ENCODE results near the gene BACH2. TPM values are rescaled to one million over a fixed set of nuclear protein-coding genes. Genes with fewer than 3 reads are reported as not detected.

BACH2 gene
- total RNA-seq, 2 experiments from 2014 or later: 73.1 to 78.0 TPM

DNA sequence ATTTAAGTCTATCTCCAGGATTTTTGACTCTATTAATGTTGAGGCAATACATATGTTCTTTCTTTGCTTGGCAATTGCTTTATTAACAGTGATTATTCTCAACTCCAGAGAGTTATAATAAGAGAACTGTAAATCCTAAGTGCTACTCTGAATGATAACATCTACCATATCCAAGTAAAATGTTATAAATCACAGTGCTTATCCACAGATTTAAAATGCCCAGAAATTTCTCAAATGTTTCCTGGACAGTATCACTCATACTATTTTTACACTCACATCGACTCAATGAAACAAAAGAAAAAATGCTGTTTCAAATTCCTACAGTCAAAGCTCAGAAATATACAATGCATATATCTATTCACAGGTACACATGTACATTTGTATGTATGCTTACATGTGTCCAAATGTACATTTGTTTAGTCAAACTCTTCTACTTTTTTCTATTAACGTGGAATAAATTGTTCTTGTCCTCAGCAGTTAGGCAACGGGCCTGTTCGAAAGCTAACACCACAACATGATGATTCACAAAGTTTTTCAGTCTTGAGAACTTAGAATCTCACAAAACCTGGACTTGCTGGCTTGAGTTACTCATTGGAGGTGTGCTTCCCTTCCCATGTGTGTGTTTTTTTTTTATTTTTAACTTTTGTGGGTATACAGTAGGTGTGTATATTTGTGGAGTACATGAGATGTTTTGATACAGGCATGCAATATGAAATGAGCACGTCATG lies 209.4 kb downstream of the BACH2 start:
- H3K27ac Mint-ChIP-seq: peak overlapping the region; percentile 82
- H3K4me3 Mint-ChIP-seq: no peak overlapping the region
- no peaks in the 10 kb centered on the region for H3K27me3 Mint-ChIP-seq
- no peak for DNase-seq
- peaks cover 55% of the 10 kb centered on the region for H3K36me3 Mint-ChIP-seq
- peaks cover 7% of the 10 kb centered on the region for H3K9me3 Mint-ChIP-seq
- H3K4me1 Mint-ChIP-seq: peaks cover 75% of the 10 kb centered on the region

DNA sequence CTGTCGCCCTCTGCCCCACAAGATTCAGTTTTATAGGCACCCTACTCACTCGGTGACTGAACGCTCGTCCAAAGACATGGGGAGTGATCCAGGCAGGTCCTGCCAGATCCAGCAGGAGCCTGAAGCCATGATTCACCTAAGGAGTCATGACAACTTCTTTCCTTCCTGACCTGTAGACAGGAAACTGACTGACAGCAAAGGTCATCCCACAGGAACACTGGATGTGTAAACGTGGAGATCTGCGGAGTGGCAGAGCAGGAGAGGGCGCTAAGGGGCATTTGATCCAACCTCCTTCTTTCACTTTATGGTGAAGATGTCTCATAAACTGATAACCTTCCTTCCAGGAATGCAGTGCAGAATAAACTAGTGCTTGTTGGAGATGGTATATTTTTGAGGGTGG lies 210.1 kb downstream of the BACH2 start:
- Mint-ChIP-seq H3K4me1 (peaks cover 81% of the 10 kb centered on the region), H3K36me3 (peaks cover 57% of the 10 kb centered on the region)

DNA sequence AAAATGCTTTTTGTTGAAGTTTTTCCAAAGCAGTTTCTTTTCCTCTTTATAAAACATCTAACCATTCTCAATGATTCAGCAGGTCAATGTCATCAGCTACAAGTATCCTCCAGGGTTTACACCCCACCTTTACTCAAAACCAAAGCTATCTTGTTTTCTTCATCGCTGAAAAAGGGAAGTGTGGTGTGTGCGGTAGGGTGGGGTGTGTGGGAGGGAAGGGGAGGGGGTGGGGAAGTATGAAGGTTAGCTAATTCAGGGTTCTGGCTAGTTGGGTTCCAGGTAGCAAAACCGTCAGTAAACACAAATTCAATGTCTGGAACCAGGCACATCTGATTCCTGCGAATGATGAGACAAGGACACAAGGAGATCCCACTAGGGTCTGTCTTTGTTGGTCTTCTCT lies 212.8 kb downstream of the BACH2 start:
- Mint-ChIP-seq H3K9me3 (peaks cover 1% of the 10 kb centered on the region), H3K4me3 (peak overlapping the region; percentile 69), H3K27ac (peak overlapping the region; percentile 91), H3K36me3 (peaks cover 63% of the 10 kb centered on the region), H3K4me1 (peaks cover 72% of the 10 kb centered on the region), H3K27me3 (no peaks in the 10 kb centered on the region)
- DNase-seq: peak; percentile 48

More for the DNA sequence above, 210.1 kb downstream of the BACH2 start:
- Mint-ChIP-seq H3K9me3 (peaks cover 7% of the 10 kb centered on the region), H3K27me3 (no peaks in the 10 kb centered on the region), H3K4me3 (no peak overlapping the region), H3K27ac (peak overlapping the region; percentile 46)
- no peak for DNase-seq

DNA sequence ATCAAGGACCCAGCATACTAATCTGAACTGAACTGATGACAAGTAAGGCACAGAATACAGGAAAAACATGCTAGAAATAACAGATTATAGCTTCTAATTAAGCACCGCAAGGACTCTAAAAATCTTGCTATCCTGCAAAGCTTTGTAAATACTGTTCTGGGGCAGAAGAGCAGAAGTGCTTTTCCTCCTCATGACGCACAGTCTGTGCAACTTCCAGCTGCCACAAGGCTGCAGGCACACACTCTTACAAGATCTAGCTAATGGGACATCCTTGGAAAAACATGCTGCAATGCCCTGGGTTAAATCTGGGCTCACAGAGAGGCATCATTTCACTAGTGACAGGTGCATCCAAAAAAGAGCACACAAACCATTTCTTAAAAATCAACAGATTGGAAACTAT lies 213.8 kb downstream of the BACH2 start:
- Mint-ChIP-seq H3K4me1 (peaks cover 69% of the 10 kb centered on the region), H3K9me3 (peaks cover 1% of the 10 kb centered on the region), H3K27ac (peak overlapping the region; percentile 74), H3K4me3 (peak overlapping the region; percentile 32), H3K36me3 (peaks cover 65% of the 10 kb centered on the region), H3K27me3 (no peaks in the 10 kb centered on the region)
- no peak for DNase-seq

DNA sequence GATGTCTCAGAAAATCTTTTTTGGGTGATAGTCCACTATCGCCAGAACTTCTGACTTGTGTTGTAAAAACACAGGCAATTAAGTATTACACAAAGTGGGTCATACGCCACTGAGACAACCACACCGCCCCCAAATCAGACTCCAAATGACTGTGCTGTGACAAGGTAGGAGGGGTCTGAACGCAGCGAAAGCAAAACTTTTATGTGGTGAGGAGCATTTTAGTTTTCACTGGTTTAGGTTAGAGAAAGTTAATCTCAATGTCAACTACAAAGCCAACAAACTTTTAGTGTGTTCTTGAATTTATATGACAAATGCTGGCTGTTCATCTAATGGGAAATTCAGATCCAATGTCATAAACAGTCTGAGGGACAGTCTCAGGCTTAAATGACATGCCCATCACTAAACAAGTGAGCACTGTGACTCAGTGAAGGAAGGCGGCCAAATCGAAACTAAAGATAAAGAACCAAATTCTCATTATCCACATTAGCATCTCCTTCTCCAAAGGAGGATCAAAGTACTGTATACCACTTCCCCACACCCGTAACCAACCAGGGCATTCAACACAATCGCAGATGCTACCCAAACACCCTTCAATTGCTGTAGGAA lies 215.7 kb downstream of the BACH2 start:
- Mint-ChIP-seq H3K4me3 (peak overlapping the region; percentile 89), H3K36me3 (peaks cover 67% of the 10 kb centered on the region), H3K27ac (peak overlapping the region; percentile 97), H3K4me1 (peaks cover 70% of the 10 kb centered on the region), H3K9me3 (peaks cover 1% of the 10 kb centered on the region), H3K27me3 (no peaks in the 10 kb centered on the region)
- peak; percentile 84 for DNase-seq

DNA sequence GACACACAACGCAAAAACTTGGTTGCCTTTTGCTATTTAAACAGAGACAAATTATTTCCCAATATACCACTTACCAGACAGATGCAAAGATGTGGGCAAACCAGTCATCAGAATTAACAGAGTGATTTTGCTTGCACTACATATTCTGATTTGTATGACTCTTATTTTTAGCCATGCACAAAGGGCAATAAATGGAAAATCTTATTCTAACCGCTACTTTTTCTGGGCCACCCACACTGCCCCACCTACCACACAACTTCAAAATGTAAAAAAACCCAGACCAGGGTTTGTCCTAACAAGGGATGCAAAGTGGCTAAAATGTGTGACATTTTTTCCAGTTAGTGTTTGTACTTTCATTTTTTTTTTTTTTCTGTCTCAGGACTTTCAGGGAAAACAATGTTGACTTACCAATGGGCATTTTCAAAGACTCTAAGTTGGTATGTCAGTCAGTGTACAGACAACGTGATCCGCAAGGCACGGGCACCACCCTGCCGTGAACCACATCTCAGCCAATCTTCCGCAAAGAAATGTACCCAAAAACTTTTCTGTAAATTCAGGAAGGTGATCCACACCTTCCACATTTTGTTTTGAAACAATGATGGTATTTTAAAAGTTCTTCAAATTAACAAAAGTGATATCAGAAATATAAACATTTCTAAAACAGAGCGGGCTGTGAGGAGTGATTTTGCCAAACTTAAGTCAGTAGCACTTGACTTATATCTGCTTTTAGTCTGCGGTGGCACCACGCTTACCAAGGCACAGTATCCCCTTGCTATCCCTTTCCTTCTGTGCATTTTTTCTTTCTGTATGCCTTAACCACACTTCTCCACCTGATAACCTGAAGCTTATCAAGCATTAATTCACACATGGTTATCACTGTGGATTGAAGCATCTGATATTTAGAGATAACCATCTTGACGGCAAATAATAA lies 216.8 kb downstream of the BACH2 start:
- DNase-seq: peak; percentile 67
- no peaks in the 10 kb centered on the region for H3K27me3 Mint-ChIP-seq
- H3K4me3 Mint-ChIP-seq: peak overlapping the region; percentile 89

DNA sequence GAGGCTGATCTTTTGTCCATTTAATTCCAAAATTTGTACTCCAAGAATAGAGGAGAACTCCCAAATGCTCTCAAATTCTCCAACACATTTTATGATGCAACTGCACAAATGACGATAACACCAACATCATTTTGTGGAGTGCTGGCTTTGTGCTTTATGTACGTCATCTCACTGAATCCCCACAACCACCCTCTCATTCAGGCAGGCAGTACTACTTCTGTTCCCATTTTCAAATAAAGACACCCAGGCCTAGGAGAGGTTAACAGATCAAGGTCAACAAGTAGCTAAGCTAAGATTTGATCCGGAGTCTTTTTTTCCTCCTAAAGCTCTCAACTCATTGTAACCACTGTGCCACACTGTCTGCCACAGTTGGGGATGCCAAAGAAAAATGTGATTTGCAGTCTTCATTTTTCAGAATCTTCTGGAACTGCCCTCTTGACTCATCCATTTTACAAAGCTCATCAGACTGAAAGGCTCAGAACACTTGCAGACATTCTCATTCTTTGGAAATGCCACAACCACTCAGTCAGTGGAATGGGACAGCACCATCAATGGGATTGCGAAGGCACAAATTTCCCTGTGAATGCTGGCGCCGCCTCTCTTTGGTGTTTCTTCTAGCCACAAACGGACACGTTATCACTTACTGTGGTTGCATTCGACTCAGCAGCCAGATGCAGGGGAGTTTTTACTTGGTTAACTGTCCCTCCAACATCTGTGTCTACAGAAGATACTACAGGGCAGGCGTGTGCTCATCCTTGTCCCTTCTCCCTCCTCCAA lies 217.9 kb downstream of the BACH2 start:
- Mint-ChIP-seq H3K4me3 (peak overlapping the region; percentile 89), H3K36me3 (peaks cover 71% of the 10 kb centered on the region)

More for the DNA sequence above, 216.8 kb downstream of the BACH2 start:
- no peaks in the 10 kb centered on the region for H3K9me3 Mint-ChIP-seq
- H3K36me3 Mint-ChIP-seq: peaks cover 67% of the 10 kb centered on the region
- H3K27ac Mint-ChIP-seq: peak overlapping the region; percentile 97
- peaks cover 68% of the 10 kb centered on the region for H3K4me1 Mint-ChIP-seq

DNA sequence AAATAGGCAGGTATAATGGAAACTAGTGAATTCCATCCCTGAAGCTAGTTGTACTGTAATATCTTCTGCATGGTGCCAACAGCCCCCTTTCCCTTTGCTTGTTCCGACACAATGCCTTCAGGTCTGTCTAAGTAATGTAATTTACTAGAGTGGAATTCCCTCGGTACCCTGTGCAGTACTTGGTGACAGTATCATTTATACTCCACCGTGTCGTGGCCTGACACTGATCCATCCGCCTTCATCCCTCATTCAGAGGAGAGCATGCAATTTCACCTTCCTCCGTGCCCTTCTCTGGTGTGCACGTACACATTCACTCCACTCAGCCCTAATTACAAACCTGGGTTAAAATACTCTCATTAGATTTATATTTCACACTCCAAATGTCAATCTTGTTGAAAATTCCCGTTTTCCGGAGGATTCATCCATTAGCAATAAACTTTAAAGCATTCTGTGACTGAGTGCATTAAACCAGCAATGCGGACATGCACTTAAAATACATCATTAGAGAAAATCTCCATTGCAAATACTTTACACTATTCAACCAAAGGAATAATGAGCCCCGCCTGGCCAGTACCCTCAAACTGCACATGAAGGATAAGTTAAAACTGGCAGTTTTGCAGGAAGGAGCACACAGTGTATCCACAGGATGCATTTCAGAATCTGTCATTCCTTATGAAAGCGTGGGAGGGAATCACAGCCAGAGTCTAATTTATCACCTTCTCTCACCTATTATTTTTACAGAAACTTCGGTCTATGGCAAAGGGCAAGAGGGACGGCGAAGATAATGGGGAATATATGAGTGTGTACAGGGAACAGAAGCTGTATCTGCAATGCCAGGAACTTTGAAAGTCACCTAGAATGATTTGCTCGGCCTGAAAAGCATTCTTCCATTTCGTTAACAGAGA lies 219.9 kb downstream of the BACH2 start:
- H3K4me3 Mint-ChIP-seq: peak overlapping the region; percentile 89

More for the DNA sequence above, 217.9 kb downstream of the BACH2 start:
- peak overlapping the region; percentile 97 for H3K27ac Mint-ChIP-seq
- H3K9me3 Mint-ChIP-seq: no peaks in the 10 kb centered on the region
- H3K27me3 Mint-ChIP-seq: no peaks in the 10 kb centered on the region
- peak; percentile 73 for DNase-seq
- peaks cover 67% of the 10 kb centered on the region for H3K4me1 Mint-ChIP-seq

DNA sequence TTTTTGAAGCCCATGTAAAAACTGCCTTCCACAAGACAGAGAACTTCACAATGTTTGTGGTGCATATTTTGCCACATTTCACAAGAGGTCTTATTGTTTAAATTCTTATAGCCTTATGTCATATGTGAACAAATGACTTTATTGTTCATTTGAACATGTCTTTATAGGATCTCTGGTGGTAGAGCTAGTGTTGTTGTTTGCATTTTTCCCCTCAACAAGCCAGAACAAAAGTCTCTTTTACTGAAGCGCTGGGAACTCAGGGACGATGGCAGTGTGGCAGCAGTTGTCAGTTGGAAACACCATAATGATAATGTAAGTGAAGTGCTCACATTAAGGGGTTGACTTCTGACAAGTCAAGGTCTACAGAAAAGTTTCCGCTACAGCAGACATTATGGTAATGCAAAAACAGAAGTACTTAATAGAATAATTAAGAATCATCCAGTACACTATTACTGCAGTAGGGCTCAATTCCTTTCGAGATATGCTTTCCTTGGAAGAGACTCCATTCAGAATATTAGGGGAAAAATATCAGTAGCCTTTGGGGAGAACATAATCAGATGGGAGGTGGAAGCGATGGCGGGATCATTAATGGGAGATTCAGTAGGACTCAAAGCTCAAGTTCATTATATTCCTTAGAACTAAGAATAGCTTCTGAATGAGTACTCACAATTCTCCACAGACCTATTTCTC lies 222.3 kb downstream of the BACH2 start:
- Mint-ChIP-seq H3K9me3 (no peaks in the 10 kb centered on the region), H3K27ac (peak overlapping the region; percentile 85), H3K4me1 (peaks cover 83% of the 10 kb centered on the region), H3K27me3 (no peaks in the 10 kb centered on the region), H3K36me3 (peaks cover 91% of the 10 kb centered on the region), H3K4me3 (peak overlapping the region; percentile 68)
- DNase-seq: no peak

More for the DNA sequence above, 219.9 kb downstream of the BACH2 start:
- Mint-ChIP-seq H3K36me3 (peaks cover 89% of the 10 kb centered on the region), H3K27ac (peak overlapping the region; percentile 97), H3K27me3 (no peaks in the 10 kb centered on the region), H3K9me3 (no peaks in the 10 kb centered on the region), H3K4me1 (peaks cover 73% of the 10 kb centered on the region)
- DNase-seq: no peak

DNA sequence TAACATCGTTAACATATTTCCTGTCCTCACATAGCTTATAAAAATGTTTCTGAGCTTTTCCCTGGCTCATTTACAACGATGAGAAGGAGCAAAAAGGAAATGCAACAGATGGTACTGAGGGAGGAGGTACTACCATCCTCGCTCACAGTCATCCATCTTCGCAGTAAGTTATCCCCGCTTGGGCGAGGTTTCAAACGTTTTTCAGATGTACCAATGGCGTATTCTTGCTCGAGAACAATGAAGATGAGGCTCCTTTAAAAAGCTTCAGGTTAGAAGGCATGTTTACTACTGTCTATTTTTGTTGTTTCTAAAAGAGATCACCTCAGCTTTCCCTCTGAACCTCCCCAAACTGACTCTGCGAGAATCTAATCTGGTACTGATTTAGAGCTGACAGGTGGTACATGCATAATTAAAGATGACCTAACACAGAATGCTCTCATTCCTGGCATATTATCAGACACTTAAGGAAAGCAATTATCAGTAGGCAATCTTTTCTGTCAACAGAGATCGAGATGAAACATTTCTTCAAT lies 223.6 kb downstream of the BACH2 start:
- Mint-ChIP-seq H3K4me3 (peak overlapping the region; percentile 68), H3K36me3 (peaks cover 91% of the 10 kb centered on the region), H3K27ac (peak overlapping the region; percentile 85), H3K27me3 (no peaks in the 10 kb centered on the region), H3K9me3 (no peaks in the 10 kb centered on the region), H3K4me1 (peaks cover 89% of the 10 kb centered on the region)
- no peak for DNase-seq

DNA sequence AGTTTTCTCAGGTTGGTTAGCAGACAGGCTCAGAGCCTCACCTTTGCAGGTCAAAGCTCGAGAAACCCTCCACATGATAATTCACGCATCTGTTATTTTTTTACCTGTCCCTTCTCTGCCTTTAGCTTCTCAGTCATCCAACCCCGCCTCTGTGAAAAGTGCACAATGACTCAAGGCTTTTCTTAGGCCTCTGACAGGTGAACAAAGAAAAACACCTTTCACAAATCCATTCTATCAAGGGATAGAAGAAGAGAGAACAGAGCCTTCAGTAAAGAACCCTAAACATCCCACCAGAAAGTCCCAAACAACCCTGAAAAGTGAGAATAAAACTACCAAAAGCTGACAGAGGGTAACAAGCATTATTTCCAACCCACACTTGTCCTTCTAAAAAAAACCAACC lies 224.1 kb downstream of the BACH2 start:
- peak overlapping the region; percentile 68 for H3K4me3 Mint-ChIP-seq
- peaks cover 90% of the 10 kb centered on the region for H3K36me3 Mint-ChIP-seq
- DNase-seq: no peak
- H3K9me3 Mint-ChIP-seq: no peaks in the 10 kb centered on the region
- H3K27ac Mint-ChIP-seq: peak overlapping the region; percentile 85
- H3K4me1 Mint-ChIP-seq: peaks cover 91% of the 10 kb centered on the region
- H3K27me3 Mint-ChIP-seq: no peaks in the 10 kb centered on the region

DNA sequence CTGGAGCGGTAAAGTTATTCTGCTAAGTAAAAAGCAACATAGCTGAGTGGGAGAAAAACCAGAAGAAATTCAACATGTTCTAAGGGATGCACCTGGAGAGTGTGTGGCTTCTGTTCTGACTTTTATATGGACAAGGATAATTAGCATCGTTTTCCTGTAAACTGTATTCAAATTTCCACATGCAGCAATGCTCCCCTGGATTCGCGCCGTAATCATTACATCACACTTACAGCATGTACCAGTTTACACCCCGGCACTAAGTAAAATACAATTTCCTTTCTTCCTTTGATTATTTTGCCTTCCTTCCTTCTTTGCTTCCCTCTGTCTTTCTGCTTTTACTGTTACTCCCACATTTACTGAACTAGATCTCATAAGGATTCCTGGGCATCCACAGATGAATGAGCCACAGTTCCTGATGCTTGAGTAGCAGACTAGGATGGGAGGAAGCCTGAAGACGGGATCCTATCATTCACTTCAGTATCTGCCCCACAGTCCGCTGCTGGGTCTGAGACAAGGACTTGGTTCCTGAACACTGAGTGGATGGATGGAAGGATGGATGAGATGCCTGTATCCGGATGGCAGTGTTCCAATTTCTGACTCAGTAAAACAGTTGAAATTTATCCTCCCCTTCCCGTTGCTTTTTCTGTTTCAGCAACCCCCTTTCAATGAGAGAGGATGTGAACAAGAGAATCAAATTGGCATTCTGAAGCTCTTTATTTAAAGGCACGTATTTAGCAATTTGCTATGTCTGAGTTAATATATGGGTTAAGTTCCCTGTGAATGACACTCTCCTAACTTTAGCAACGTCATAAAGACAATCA lies 227.7 kb downstream of the BACH2 start:
- Mint-ChIP-seq H3K36me3 (peaks cover 91% of the 10 kb centered on the region), H3K27ac (peak overlapping the region; percentile 86), H3K4me3 (peak overlapping the region; percentile 53), H3K9me3 (peaks cover 4% of the 10 kb centered on the region), H3K4me1 (peaks cover 86% of the 10 kb centered on the region), H3K27me3 (no peaks in the 10 kb centered on the region)
- DNase-seq: no peak
